GM18505 (cell line): ENCODE data around the gene VCX.
"Not testable (repeated sequence)": the region's sequence is repeated elsewhere in the genome, so short reads cannot be mapped to it uniquely, and the experiment has no call there.

Source experiments
- ATAC-seq: cut with Tn5 transposase; IDR thresholded peaks from one replicate; pipeline ENCODE4 v1.9.1; 2021; ENCODE audit not compliant: unreplicated experiment
- POLR2A ChIP-seq: IDR thresholded peaks from 4 replicates; pipeline ENCODE4 v1.6.1; 2011; ENCODE audit warnings: borderline replicate concordance; ENCODE audit not compliant: insufficient read depth, insufficient read length; ENCODE audit errors: extremely low read depth

Gene VCX

GRCh38 chrX:7842871-7843270, at the start of gene VCX:
VCX (plus strand) TSS chrX:7843171; CDS start chrX:7843204, 33 bp downstream.
- ATAC-seq, result not testable (repeated sequence)

GRCh38 chrX:7798327-7798726, 44.6 kb upstream of the VCX start:
- TF ChIP-seq POLR2A, result no peak
- ATAC-seq, result no peak

- TF ChIP-seq POLR2A, result no peak
- no peak for ATAC-seq
Observed at GRCh38 chrX:7801711-7802110, 41.3 kb upstream of the VCX start.

GRCh38 chrX:7815166-7815805, 27.7 kb upstream of the VCX start:
- no peak for TF ChIP-seq POLR2A
- ATAC-seq, result no peak

GRCh38 chrX:7828594-7828993, 14.4 kb upstream of the VCX start:
- no peak for TF ChIP-seq POLR2A
- ATAC-seq, result no peak

GRCh38 chrX:7841084-7841805, 1.7 kb upstream of the VCX start:
- no peak for ATAC-seq
- no peak for TF ChIP-seq POLR2A

GRCh38 chrX:7852166-7852565, 9.2 kb downstream of the VCX start:
- no peak for TF ChIP-seq POLR2A
- no peak for ATAC-seq

GRCh38 chrX:7872042-7872441, 29.1 kb downstream of the VCX start:
- TF ChIP-seq POLR2A, result no peak
- ATAC-seq, result no peak

GRCh38 chrX:7876957-7877356, 34.0 kb downstream of the VCX start:
- no peak for TF ChIP-seq POLR2A
- no peak for ATAC-seq

GRCh38 chrX:7889135-7889534, 46.2 kb downstream of the VCX start:
- no peak for TF ChIP-seq POLR2A
- ATAC-seq, result no peak

GRCh38 chrX:7889680-7890079, 46.7 kb downstream of the VCX start:
- TF ChIP-seq POLR2A, result no peak
- no peak for ATAC-seq

- TF ChIP-seq POLR2A, result no peak
- ATAC-seq, result no peak
Observed at GRCh38 chrX:7891928-7892327, 49.0 kb downstream of the VCX start.
